A673 (cell line): ENCODE measurements around the gene SLC6A6.

Experiments
- EZH2 ChIP-seq: fragments of 200-600 bp; sonication (generic); IDR thresholded peaks from 2 replicates; pipeline ENCODE4 v1.6.1; 2017; ENCODE audit warnings: borderline replicate concordance, low read depth, mild to moderate bottlenecking, mixed read lengths, antibody characterized with exemption, low read length; ENCODE audit not compliant: poor library complexity, severe bottlenecking
- TF ChIP-seq, protein P1 (sequence below): fragments of 300-800, 200-600 bp; sonication (generic); conservative IDR thresholded peaks from 2 replicates; pipeline ENCODE4 v1.5.1; 2017; ENCODE audit warnings: low read depth, mild to moderate bottlenecking, antibody characterized with exemption, low read length, moderate library complexity, mixed read lengths

DNA sequence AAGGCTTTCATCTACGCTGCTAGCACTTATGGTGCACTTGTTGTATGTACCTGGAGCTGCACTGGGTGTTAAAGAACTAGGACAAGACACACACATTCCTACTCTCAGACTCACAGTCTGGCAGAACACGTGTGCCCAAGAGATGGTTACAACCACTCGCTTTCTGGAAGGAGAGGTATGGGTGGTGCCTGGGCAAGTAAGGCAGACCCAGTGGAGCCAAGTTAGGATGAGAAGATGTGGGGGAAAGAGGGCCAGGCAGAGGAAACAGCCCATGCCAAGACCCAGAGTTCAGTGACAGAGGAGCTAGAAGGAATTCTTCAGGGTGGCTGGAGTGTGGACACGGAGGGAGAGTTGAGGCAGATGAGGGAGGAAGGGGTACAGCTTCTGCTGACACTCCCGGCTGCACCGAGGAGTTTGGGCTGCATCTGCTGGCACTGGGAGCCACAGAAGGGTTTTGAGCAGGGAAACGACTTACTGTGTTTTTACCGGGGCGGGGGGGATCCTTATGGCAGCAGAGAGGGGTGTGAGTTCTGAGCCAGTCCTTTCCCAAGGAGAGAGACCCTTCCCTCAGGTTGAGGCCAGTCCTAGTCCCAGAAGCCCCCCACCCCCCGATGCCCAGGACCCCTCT, 78.7 kb downstream of the SLC6A6 start:
- TF ChIP-seq, protein P1, sequence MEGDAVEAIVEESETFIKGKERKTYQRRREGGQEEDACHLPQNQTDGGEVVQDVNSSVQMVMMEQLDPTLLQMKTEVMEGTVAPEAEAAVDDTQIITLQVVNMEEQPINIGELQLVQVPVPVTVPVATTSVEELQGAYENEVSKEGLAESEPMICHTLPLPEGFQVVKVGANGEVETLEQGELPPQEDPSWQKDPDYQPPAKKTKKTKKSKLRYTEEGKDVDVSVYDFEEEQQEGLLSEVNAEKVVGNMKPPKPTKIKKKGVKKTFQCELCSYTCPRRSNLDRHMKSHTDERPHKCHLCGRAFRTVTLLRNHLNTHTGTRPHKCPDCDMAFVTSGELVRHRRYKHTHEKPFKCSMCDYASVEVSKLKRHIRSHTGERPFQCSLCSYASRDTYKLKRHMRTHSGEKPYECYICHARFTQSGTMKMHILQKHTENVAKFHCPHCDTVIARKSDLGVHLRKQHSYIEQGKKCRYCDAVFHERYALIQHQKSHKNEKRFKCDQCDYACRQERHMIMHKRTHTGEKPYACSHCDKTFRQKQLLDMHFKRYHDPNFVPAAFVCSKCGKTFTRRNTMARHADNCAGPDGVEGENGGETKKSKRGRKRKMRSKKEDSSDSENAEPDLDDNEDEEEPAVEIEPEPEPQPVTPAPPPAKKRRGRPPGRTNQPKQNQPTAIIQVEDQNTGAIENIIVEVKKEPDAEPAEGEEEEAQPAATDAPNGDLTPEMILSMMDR = no peak
- no peak for TF ChIP-seq EZH2
